A673 (cell line): Measurements from ENCODE around the gene ACBD3.

Source experiments
- EZH2 ChIP-seq: fragments of 200-600 bp; sonication (generic); IDR thresholded peaks from 2 replicates; pipeline ENCODE4 v1.6.1; 2017; ENCODE audit warnings: borderline replicate concordance, low read depth, mild to moderate bottlenecking, mixed read lengths, antibody characterized with exemption, low read length; ENCODE audit not compliant: poor library complexity, severe bottlenecking
- TF ChIP-seq, protein P1 (sequence below): fragments of 300-800, 200-600 bp; sonication (generic); conservative IDR thresholded peaks from 2 replicates; pipeline ENCODE4 v1.5.1; 2017; ENCODE audit warnings: low read depth, mild to moderate bottlenecking, antibody characterized with exemption, low read length, moderate library complexity, mixed read lengths

DNA sequence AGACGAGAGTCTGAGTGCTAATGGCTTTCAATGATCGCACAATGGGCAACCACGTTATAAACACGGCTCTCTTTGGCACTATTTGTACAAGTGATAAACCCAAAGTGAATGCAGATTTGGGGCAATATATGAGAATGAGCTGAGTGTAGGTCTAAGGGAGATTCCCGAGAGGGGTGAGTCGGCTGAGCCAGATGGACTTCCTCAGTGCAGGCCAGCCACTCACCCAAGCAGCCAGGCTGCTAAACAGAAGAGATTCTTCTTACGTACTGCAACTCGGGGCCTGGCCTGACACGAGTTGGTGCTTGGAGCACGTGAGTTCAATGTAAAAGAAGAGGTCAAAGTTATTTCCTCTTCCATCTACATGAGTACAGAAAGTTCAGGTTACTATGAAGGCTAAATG lies 30.7 kb upstream of the ACBD3 start:
- TF ChIP-seq, protein P1, sequence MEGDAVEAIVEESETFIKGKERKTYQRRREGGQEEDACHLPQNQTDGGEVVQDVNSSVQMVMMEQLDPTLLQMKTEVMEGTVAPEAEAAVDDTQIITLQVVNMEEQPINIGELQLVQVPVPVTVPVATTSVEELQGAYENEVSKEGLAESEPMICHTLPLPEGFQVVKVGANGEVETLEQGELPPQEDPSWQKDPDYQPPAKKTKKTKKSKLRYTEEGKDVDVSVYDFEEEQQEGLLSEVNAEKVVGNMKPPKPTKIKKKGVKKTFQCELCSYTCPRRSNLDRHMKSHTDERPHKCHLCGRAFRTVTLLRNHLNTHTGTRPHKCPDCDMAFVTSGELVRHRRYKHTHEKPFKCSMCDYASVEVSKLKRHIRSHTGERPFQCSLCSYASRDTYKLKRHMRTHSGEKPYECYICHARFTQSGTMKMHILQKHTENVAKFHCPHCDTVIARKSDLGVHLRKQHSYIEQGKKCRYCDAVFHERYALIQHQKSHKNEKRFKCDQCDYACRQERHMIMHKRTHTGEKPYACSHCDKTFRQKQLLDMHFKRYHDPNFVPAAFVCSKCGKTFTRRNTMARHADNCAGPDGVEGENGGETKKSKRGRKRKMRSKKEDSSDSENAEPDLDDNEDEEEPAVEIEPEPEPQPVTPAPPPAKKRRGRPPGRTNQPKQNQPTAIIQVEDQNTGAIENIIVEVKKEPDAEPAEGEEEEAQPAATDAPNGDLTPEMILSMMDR: no peak
- TF ChIP-seq EZH2: no peak
